Body of pancreas (tissue), 4 donors: Measurements from ENCODE around the gene AFAP1L1. TPM values are rescaled to one million over a fixed set of nuclear protein-coding genes. Genes with fewer than 3 reads are reported as not detected.

Experiments used
- ATAC-seq: fragments of 150-250 bp; one replicate; pipeline ENCODE4 v1.9.1; 2016
- DNase-seq, 4 donors: peaks; one replicate each; pipeline ENCODE4 v3.0.0-alpha.2; 2019
- H3K27ac ChIP-seq, 4 donors: fragments of 200-600 bp; sonication (generic); 1 replicate in 3 of 4; 2 replicates in 1 of 4; pipeline versions ENCODE4 v1.5.1 to v1.6.1; 2016 to 2019; ENCODE audit warnings: mild to moderate bottlenecking in 1 of 4, mixed read lengths in 1 of 4, moderate library complexity in 1 of 4
- H3K27me3 ChIP-seq, 2 donors: fragments of 200-600 bp; sonication (generic); one replicate each; pipeline ENCODE4 v1.6.0; 2016; ENCODE audit warnings: mild to moderate bottlenecking in 1 of 2
- H3K36me3 ChIP-seq, 2 donors: fragments of 200-600 bp; sonication (generic); replicated peaks in 1 of 2; 2 replicates each; pipeline ENCODE4 v1.5.1; 2016; ENCODE audit warnings: low read depth in 2 of 2; ENCODE audit not compliant: insufficient read depth in 1 of 2
- H3K4me1 ChIP-seq: fragments of 200-600 bp; sonication (generic); one replicate; pipeline ENCODE4 v1.6.0; 2016
- H3K4me3 ChIP-seq, 2 donors: fragments of 200-600 bp; sonication (generic); 1 replicate in 1 of 2; 2 replicates in 1 of 2; pipeline ENCODE4 v1.5.1; 2016 to 2019
- H3K9me3 ChIP-seq, 3 donors: fragments of 200-600 bp; sonication (generic); 1 replicate in 2 of 3; 2 replicates in 1 of 3; pipeline ENCODE4 v1.5.1; 2016
- CTCF ChIP-seq, 7 experiments: fragments of 450-650 bp in 4 of 7; fragments of 200-600 bp in 3 of 7; sonication (generic) in 3 of 7; IDR thresholded peaks; one replicate each; pipeline ENCODE4 v1.5.1; 2016 to 2019; ENCODE audit warnings: antibody characterized with exemption in 7 of 7
- POLR2A ChIP-seq, 3 donors: fragments of 450-650 bp; IDR thresholded peaks; one replicate each; pipeline ENCODE4 v1.6.1; 2016; ENCODE audit warnings: antibody characterized with exemption in 3 of 3, mild to moderate bottlenecking in 2 of 3
- WGBS, 2 donors: methylation state at CpG; one replicate each; pipeline ENCODE4 v1.1.5; 2017; 5-methylcytosine and 5-hydroxymethylcytosine counted together
- intact Hi-C: fragments of 100-400 bp; cut with DNase I; formaldehyde crosslinking; loops from one replicate; pipeline ENCODE4 v1.15.1; 2023
- total RNA-seq, 2 donors: library from RNA; depleted of rRNA; stranded (reverse); fragments of >200 nt; gene quantifications; one replicate each; pipeline ENCODE4 v1.1.0, GENCODE V29; 2016

The AFAP1L1 gene
- total RNA-seq, 2 donors from 2014 or later, result 2.9 to 5.9 TPM

GRCh38 chr5:149238540-149238939 is 33.1 kb upstream of the AFAP1L1 start:
- Histone ChIP-seq H3K36me3 (no peaks in the 10 kb centered on the region), H3K4me1 (no peaks in the 10 kb centered on the region), H3K27ac (no peak overlapping the region), H3K9me3 (no peaks in the 10 kb centered on the region), H3K4me3 (no peak overlapping the region), H3K27me3 (no peaks in the 10 kb centered on the region)
- DNase-seq (no peak), ATAC-seq (no peak)
- 52% methylated on average over 2 of the region's 2 CpGs; no CpG with 5 or more reads in 1 of the 2 donors for WGBS, 2 donors
- intact Hi-C loops, result no loop called here
- TF ChIP-seq POLR2A (IDR thresholded peaks at IDR 0.05) (no peak), CTCF (IDR thresholded peaks at IDR 0.05) (no peak)

- Histone ChIP-seq H3K27ac (no peak overlapping the region), H3K4me1 (no peaks in the 10 kb centered on the region), H3K27me3 (no peaks in the 10 kb centered on the region), H3K4me3 (no peak overlapping the region), H3K9me3 (no peaks in the 10 kb centered on the region), H3K36me3 (no peaks in the 10 kb centered on the region)
- intact Hi-C loops, result no loop called here
- TF ChIP-seq POLR2A (IDR thresholded peaks at IDR 0.05), result no peak
- no peak for TF ChIP-seq CTCF (IDR thresholded peaks at IDR 0.05)
- WGBS, 2 donors, result 66 to 70% methylated on average over 2 of the region's 2 CpGs
- DNase-seq, result no peak
- no peak for ATAC-seq
Observed at GRCh38 chr5:149239917-149240316, 31.7 kb upstream of the AFAP1L1 start.

GRCh38 chr5:149240354-149240998 is 31.2 kb upstream of the AFAP1L1 start:
- intact Hi-C loops, result no loop called here
- Histone ChIP-seq H3K4me1 (no peaks in the 10 kb centered on the region), H3K27me3 (no peaks in the 10 kb centered on the region), H3K36me3 (no peaks in the 10 kb centered on the region), H3K27ac (no peak overlapping the region), H3K4me3 (no peak overlapping the region), H3K9me3 (no peaks in the 10 kb centered on the region)
- TF ChIP-seq POLR2A (IDR thresholded peaks at IDR 0.05) (no peak), CTCF (IDR thresholded peaks at IDR 0.05) (no peak)
- 57 to 69% methylated on average over 13 of the region's 13 CpGs for WGBS, 2 donors
- ATAC-seq (no peak), DNase-seq (peak in 2 of 4 donors; percentile 19 to 44)

- no peak for ATAC-seq
- intact Hi-C loops, result no loop called here
- TF ChIP-seq CTCF (IDR thresholded peaks at IDR 0.05), result no peak
- TF ChIP-seq POLR2A (IDR thresholded peaks at IDR 0.05), result no peak
- 92 to 94% methylated on average over 3 of the region's 3 CpGs for WGBS, 2 donors
- Histone ChIP-seq H3K4me3 (no peak overlapping the region), H3K27ac (no peak overlapping the region), H3K9me3 (no peaks in the 10 kb centered on the region), H3K27me3 (no peaks in the 10 kb centered on the region), H3K36me3 (no peaks in the 10 kb centered on the region), H3K4me1 (no peaks in the 10 kb centered on the region)
- no peak for DNase-seq
Observed at GRCh38 chr5:149242339-149242738, 29.3 kb upstream of the AFAP1L1 start.

- H3K9me3 ChIP-seq, result no peaks in the 10 kb centered on the region
- no peak for TF ChIP-seq POLR2A (IDR thresholded peaks at IDR 0.05)
- TF ChIP-seq CTCF (IDR thresholded peaks at IDR 0.05), result no peak
- no peaks in the 10 kb centered on the region for H3K4me1 ChIP-seq
- intact Hi-C loops, result no loop called here
- no peak overlapping the region for H3K27ac ChIP-seq
- DNase-seq (no peak), ATAC-seq (no peak)
- no peaks in the 10 kb centered on the region for H3K27me3 ChIP-seq
- H3K36me3 ChIP-seq, result no peaks in the 10 kb centered on the region
- 78 to 79% methylated on average over 4 of the region's 4 CpGs for WGBS, 2 donors
- H3K4me3 ChIP-seq, result no peak overlapping the region
Observed at GRCh38 chr5:149246906-149247305, 24.8 kb upstream of the AFAP1L1 start.
